ENCODE data around the gene SGSM2. TPM values are rescaled to one million over a fixed set of nuclear protein-coding genes. Genes with fewer than 3 reads are reported as not detected.
A peak's percentile ranks its signal among the peaks of the same experiment; 100 is the strongest.

SGSM2 gene
- total and polyA plus RNA-seq, 2 donors: 37.6 to 61.1 TPM

DNA sequence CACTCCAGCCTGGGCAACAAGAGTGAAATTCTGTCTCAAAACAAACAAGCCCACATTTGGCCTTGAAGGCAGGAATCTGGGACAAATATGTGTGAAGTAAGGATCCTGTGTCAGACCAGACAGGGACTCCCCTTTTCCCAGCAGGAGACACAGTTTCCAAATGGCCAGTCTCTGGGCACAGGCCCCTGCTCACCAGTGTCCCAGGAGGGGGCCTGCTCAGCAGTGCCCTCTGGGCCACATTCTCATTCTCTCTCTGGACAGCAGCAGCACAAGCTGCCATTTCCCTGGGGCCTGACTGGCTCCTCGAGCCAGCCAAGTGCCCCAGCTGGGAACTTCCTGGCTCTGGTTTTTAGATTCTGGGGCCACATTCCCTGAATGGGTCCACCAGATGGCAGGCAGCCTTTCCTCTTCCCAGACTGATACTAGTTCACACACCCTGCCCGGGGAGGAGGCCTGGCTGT lies 75.3 kb downstream of the SGSM2 start:
- Histone ChIP-seq H3K4me3 (ENCODE audit: low read depth, low read length) (no peak overlapping the region), H3K4me1 (ENCODE audit: insufficient read depth) (no peaks in the 10 kb centered on the region), H3K36me3 (ENCODE audit: insufficient read depth) (no peaks in the 10 kb centered on the region), H3K27ac (ENCODE audit: low read depth) (no peak overlapping the region)
- WGBS: 61% methylated on average over 2 of the region's 2 CpGs
- no peak for DNase-seq (ENCODE audit: extremely low spot score)

DNA sequence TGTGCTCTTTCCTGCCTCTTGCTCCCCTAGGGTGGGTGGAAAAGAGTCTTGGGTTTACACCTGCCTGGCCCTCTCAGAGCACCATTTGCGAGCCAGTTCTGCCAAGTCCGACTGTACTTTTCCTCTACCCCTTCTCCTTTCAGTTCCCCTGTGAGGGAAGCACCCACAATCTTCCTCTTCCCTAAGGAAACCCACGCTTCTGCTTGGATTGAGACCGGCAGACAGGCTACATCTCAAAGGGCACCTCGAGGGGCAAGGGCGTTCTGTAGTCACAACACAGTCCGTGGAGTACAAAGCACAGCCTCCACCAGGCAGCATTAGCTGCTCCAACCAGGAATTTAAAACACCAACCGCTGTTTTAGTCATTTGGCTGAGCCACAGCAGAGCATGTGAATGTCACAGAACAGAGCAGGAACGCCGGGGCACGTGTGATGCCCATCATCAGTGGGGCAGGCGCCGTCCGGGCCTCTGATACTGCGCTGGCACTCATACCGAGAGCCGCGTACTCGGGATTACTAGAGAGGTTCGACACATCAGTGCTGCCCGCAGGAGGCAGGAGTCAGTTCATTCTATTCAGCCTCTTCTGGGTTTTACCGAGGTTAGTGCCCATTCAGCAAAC lies 77.3 kb downstream of the SGSM2 start:
- no peak for DNase-seq (ENCODE audit: extremely low spot score)
- Histone ChIP-seq H3K36me3 (ENCODE audit: insufficient read depth) (no peaks in the 10 kb centered on the region), H3K4me1 (ENCODE audit: insufficient read depth) (no peaks in the 10 kb centered on the region), H3K27ac (ENCODE audit: low read depth) (no peak overlapping the region), H3K4me3 (ENCODE audit: low read depth, low read length) (no peak overlapping the region)
- 95% methylated on average over 22 of the region's 22 CpGs for WGBS

DNA sequence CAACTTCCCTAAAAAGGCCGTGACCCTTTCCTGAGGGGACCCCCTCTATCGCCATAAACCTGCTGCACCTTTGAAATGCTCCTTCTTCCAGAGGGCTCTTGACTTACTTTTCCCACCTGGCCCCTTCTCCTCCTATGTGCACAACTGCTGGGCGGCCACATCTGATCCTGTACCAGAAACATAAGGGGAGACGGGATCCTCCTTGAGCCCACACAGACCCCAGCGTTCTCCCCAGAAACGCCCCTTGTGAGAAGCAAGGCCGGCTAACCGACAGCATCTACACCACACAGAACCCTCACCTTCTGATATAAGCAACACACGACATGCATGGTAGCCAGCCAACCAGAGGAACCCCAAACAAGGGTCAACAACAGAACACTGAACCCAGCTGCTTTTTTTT lies 77.8 kb downstream of the SGSM2 start:
- Histone ChIP-seq H3K27ac (ENCODE audit: low read depth) (no peak overlapping the region), H3K36me3 (ENCODE audit: insufficient read depth) (peaks cover 2% of the 10 kb centered on the region), H3K4me3 (ENCODE audit: low read depth, low read length) (no peak overlapping the region), H3K4me1 (ENCODE audit: insufficient read depth) (no peaks in the 10 kb centered on the region)
- WGBS: 90% methylated on average over 9 of the region's 9 CpGs
- DNase-seq (ENCODE audit: extremely low spot score): no peak

DNA sequence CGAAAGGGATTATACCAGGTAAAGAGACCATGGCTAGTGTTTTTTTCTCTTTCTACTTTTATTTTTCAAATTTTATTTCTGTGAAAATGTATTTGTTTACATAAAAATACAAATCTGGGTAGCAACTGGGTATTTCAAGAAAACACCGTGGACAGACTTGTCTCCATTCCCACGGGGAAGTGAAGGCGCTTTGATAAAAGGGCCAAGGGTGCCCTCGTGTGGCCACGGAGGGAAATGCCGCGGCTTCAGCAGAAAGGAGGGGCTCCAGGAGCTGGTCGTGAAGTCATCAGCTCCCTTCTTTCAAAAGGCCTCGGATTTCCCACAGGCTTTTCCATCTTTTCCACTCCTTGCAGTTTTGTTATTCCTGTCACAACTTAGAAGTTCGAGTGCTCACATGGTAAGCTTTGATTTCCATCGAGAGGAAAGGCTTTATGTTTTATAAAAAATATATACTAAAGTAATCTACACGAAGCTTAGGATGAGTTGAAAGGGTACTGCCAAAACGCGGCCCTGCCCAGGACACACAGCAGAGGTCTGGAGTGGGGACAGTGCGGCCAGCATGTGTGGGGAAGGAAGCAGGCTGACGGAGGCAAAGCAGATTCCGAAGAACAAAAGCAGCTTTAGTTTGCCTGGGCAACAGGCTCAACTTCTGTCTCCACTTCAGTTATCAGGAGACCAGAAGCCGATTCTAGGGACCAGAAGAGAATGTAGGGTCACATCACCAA lies 78.9 kb downstream of the SGSM2 start:
- H3K4me1 ChIP-seq (ENCODE audit: insufficient read depth): no peaks in the 10 kb centered on the region
- H3K27ac ChIP-seq (ENCODE audit: low read depth): no peak overlapping the region

DNA sequence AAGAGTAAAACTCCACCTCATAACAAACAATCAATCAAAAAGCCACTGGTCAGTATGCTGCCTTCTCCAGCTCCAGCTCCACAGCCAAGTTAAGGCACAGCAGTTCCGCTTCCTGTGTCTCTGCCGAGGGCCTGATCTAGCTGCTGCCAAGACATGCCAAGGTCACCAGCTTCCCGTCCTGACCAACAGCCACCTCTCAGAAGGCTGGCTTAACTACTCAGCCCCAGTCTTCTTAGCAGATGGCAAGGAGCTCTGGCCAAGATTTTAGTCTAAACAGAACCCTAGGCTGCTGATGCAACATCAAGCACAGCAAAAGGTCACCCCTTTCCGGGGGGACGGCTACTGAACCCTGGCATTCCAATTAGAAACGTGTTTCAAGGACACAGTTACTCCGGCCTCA lies 81.3 kb downstream of the SGSM2 start:
- no peak overlapping the region for H3K4me3 ChIP-seq (ENCODE audit: low read depth, low read length)
- no peak overlapping the region for H3K27ac ChIP-seq (ENCODE audit: low read depth)
- no peaks in the 10 kb centered on the region for H3K4me1 ChIP-seq (ENCODE audit: insufficient read depth)
- 69% methylated on average over 7 of the region's 7 CpGs for WGBS
- H3K36me3 ChIP-seq (ENCODE audit: insufficient read depth): peaks cover 5% of the 10 kb centered on the region
- no peak for DNase-seq (ENCODE audit: extremely low spot score)

More for the DNA sequence above, 78.9 kb downstream of the SGSM2 start:
- WGBS: 29% methylated on average over 19 of the region's 19 CpGs
- DNase-seq (ENCODE audit: extremely low spot score): peak; percentile 65
- Histone ChIP-seq H3K36me3 (ENCODE audit: insufficient read depth) (peaks cover 5% of the 10 kb centered on the region), H3K4me3 (ENCODE audit: low read depth, low read length) (no peak overlapping the region)

DNA sequence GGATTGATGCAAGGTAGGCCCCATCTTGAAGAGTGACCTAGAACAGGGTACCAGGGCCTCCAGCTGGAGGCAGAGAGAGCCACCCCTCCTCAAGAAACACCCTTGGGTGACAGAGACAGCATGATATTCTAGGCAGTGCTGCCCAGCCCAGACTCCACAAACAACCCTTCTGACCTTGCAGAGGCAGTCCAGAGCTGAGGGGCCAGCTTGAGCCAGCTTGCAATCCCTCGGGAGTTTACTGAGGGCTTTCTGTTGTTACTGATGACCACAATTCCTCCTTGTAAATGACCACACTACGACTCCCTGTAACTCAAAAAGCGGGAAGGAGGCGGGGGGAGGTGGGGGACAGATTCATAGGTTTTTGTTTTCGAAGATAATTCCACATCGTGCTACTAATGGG lies 82.2 kb downstream of the SGSM2 start:
- H3K27ac ChIP-seq (ENCODE audit: low read depth): no peak overlapping the region
- DNase-seq (ENCODE audit: extremely low spot score): no peak
- H3K36me3 ChIP-seq (ENCODE audit: insufficient read depth): peaks cover 5% of the 10 kb centered on the region
- 83% methylated on average over 6 of the region's 6 CpGs for WGBS
- no peak overlapping the region for H3K4me3 ChIP-seq (ENCODE audit: low read depth, low read length)
- H3K4me1 ChIP-seq (ENCODE audit: insufficient read depth): no peaks in the 10 kb centered on the region

DNA sequence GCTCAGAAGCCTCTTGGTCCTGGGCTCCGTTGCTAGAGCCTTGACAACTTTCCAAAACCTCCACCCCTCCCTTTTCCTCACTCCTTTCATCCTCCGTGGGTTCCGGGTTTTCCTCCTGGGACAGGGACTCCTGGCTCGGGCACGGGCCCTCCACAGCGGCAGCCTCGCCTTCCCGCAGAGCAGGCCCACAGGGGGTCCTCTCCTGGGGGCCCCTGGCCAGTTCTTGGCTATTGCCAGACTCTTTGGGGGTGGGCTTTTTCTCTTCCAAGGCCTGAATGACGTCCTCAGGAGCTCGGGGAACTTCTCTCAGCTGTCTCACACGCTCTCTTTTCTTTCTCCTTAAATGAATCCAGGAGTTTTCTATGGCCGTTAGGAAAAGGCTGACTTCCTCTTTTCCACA lies 82.9 kb downstream of the SGSM2 start:
- WGBS: 74% methylated on average over 12 of the region's 12 CpGs
- Histone ChIP-seq H3K4me1 (ENCODE audit: insufficient read depth) (no peaks in the 10 kb centered on the region), H3K36me3 (ENCODE audit: insufficient read depth) (peaks cover 5% of the 10 kb centered on the region), H3K27ac (ENCODE audit: low read depth) (no peak overlapping the region), H3K4me3 (ENCODE audit: low read depth, low read length) (no peak overlapping the region)
- no peak for DNase-seq (ENCODE audit: extremely low spot score)

DNA sequence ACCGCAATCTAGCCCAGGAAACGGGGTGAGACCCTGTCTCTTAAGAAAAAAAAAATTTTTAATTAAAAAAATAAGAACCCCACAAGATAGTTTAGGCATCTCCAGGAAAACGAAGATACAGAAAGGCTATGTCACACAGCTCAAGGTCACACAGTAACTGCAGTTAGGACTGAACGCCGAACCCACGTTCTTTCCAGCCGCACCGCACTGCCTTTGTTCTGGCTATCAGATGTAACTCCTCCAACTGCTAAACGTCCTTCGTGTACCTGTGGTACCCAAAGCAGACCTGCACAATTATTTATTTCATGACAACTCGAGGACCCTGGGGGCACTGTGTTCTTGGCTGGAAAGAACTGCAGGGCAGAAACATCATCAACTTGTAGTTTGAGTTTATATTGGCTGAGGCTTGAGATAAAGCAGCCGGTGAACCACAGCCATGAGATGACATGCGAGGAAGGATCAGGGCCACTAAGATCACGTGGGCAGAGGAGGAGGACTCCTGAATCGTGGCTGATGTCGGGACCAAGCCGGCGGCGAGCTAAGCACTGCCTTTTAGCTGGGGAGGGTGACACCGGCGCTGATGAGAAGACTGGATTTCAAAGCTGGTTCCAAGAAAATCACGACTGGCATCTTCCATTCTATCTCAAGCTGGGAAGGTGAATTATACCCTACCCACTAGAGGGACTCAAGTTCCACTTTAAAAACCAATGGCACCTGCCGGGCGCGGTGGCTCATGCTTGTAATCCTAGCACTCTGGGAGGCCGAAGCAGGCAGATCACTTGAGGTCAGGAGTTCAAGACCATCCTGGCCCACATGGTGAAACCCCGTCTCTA lies 84.2 kb downstream of the SGSM2 start:
- peaks cover 5% of the 10 kb centered on the region for H3K36me3 ChIP-seq (ENCODE audit: insufficient read depth)
- no peak overlapping the region for H3K4me3 ChIP-seq (ENCODE audit: low read depth, low read length)
- no peaks in the 10 kb centered on the region for H3K4me1 ChIP-seq (ENCODE audit: insufficient read depth)
- H3K27ac ChIP-seq (ENCODE audit: low read depth): no peak overlapping the region
- no peak for DNase-seq (ENCODE audit: extremely low spot score)
- 61% methylated on average over 27 of the region's 27 CpGs for WGBS

DNA sequence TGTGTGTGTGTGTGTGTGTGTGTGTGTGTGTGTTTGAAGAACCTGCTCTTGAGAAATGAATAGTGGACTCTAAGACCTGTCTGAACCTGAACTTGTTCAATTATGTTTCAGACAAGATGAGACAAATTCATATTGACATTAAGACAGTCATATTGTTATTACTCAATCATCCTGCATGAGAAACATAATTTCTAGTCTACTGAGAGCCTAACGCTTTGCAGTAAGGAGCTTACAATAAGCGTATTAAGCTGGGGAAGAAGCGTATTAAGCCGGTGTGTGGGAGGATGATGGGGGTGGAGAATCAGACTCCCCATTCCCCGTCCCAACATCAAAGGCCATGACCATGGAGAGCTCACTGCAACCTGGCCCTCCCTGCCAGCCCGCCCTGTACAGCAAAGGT lies 86.0 kb downstream of the SGSM2 start:
- Histone ChIP-seq H3K4me3 (ENCODE audit: low read depth, low read length) (no peak overlapping the region), H3K36me3 (ENCODE audit: insufficient read depth) (peaks cover 5% of the 10 kb centered on the region), H3K27ac (ENCODE audit: low read depth) (peak overlapping the region; percentile 52), H3K4me1 (ENCODE audit: insufficient read depth) (no peaks in the 10 kb centered on the region)
- 87% methylated on average over 6 of the region's 6 CpGs for WGBS
- DNase-seq (ENCODE audit: extremely low spot score): no peak

DNA sequence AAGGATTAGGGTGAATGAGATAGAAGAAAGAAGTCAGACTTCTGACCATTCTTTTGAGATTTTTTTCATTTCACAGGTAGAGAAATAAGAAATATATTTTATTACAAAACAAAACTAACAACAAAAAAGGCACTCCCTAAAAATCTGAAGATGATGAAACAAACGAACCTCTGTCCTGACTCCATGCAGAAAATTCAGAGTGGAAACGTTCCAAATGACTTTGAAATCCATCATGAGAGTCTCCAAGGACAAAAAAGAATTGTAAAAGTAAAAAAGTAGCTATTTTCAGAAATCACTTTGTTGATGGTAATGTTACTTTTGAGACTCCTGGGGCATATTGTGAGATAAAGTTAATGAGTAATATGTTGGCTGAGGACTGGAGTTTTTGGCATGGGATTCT lies 89.9 kb downstream of the SGSM2 start:
- WGBS: 77% methylated on average over 2 of the region's 2 CpGs

DNA sequence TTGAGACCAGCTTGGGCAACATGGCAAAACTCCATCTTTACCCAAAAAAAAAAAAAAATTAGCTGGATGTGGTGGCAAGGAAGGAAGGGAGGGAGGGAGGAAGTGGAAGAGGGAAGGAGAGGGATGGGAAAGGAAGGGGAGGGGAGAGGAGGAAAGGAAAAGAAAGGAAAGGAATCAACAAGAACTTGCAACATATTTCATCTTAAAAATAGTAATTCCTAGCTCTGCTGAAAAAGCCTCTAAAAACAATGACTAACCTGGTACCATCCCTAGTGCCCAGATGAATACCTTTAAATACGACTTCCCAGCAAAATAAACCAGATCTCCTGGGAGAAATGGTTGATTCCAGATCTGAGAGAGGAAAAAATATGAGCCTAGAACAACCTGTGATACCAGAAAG lies 90.6 kb downstream of the SGSM2 start:
- DNase-seq (ENCODE audit: extremely low spot score): no peak
- WGBS: 95% methylated on average over 1 of the region's 1 CpG

More for the DNA sequence above, 89.9 kb downstream of the SGSM2 start:
- DNase-seq (ENCODE audit: extremely low spot score): no peak
- no peak overlapping the region for H3K27ac ChIP-seq (ENCODE audit: low read depth)
- H3K4me3 ChIP-seq (ENCODE audit: low read depth, low read length): no peak overlapping the region
- H3K36me3 ChIP-seq (ENCODE audit: insufficient read depth): no peaks in the 10 kb centered on the region
- H3K4me1 ChIP-seq (ENCODE audit: insufficient read depth): no peaks in the 10 kb centered on the region

More for the DNA sequence above, 90.6 kb downstream of the SGSM2 start:
- no peak overlapping the region for H3K4me3 ChIP-seq (ENCODE audit: low read depth, low read length)
- H3K36me3 ChIP-seq (ENCODE audit: insufficient read depth): no peaks in the 10 kb centered on the region
- no peaks in the 10 kb centered on the region for H3K4me1 ChIP-seq (ENCODE audit: insufficient read depth)
- no peak overlapping the region for H3K27ac ChIP-seq (ENCODE audit: low read depth)

Data from urinary bladder (tissue), 4 donors.